Upper lobe of left lung (tissue), 6 donors: ENCODE measurements around the gene MPEG1. TPM values are rescaled to one million over a fixed set of nuclear protein-coding genes. Genes with fewer than 3 reads are reported as not detected.

Experiments used
- ATAC-seq, 2 donors: fragments of 200-7000 bp; cut with Tn5 transposase; one replicate each; pipeline ENCODE4 v1.9.1; 2022; ENCODE audit warnings: mild to moderate bottlenecking in 2 of 2, moderate library complexity in 2 of 2; ENCODE audit not compliant: low FRiP score in 2 of 2
- DNase-seq, 2 donors: peaks; one replicate each; pipeline ENCODE4 v3.0.0-alpha.2; 2019 to 2020
- H3K27ac ChIP-seq, 4 donors: fragments of 200-600 bp; sonication (generic); one replicate each; pipeline ENCODE4 v1.5.1; 2016 to 2019
- H3K27me3 ChIP-seq, 4 donors: fragments of 200-600 bp; sonication (generic); one replicate each; pipeline ENCODE4 v1.5.1; 2017 to 2019
- H3K36me3 ChIP-seq, 4 donors: fragments of 200-600 bp; sonication (generic); one replicate each; pipeline ENCODE4 v1.5.1; 2016 to 2019
- H3K4me1 ChIP-seq, 4 donors: fragments of 200-600 bp; sonication (generic); one replicate each; pipeline ENCODE4 v1.5.1; 2018 to 2019
- H3K4me3 ChIP-seq, 4 donors: fragments of 200-600 bp; sonication (generic); one replicate each; pipeline ENCODE4 v1.5.1; 2017 to 2019; ENCODE audit warnings: mild to moderate bottlenecking in 2 of 4, moderate library complexity in 1 of 4
- H3K9me3 ChIP-seq, 4 donors: fragments of 200-600 bp; sonication (generic); one replicate each; pipeline ENCODE4 v1.5.1; 2018 to 2019
- EP300 ChIP-seq, 4 donors: sonication (generic); formaldehyde crosslinking; IDR thresholded peaks; one replicate each; pipeline ENCODE4 v1.5.1; 2017; ENCODE audit warnings: antibody characterized with exemption in 4 of 4, control low read depth in 2 of 4
- POLR2A ChIP-seq, 4 donors: fragments of 450-650 bp; IDR thresholded peaks; one replicate each; pipeline ENCODE4 v1.5.1; 2016 to 2017; ENCODE audit warnings: antibody characterized with exemption in 4 of 4, mild to moderate bottlenecking in 2 of 4
- POLR2AphosphoS5 ChIP-seq, 2 donors: sonication (generic); formaldehyde crosslinking; IDR thresholded peaks; one replicate each; pipeline ENCODE4 v1.5.1; 2017; ENCODE audit warnings: antibody characterized with exemption in 2 of 2
- WGBS, 2 donors: methylation state at CpG; one replicate each; pipeline ENCODE4 v1.1.5; 2017 to 2018; 5-methylcytosine and 5-hydroxymethylcytosine counted together
- total RNA-seq, 6 donors: library from RNA; depleted of rRNA in 4 of 6; stranded (reverse); fragments of >200 nt in 4 of 6; gene quantifications; one replicate each; pipeline versions ENCODE4 v1.1.0 to v1.2.1, GENCODE V29; 2016 to 2021
- TF ChIP-seq, protein P1 (sequence below), 6 experiments: fragments of 450-650 bp in 4 of 6; fragments of 200-600 bp in 2 of 6; sonication (generic) in 2 of 6; IDR thresholded peaks; one replicate each; pipeline ENCODE4 v1.5.1; 2016 to 2019; ENCODE audit warnings: antibody characterized with exemption in 6 of 6
- donor health status: DM: no; HTN: no; CAD: no; lungs with moderate emphysema.
- donor health status: DM: no; HTN: yes; CAD: no; lungs with severe emphysema.

MPEG1 gene
- total RNA-seq, 6 donors from 2014 or later: 5.5 to 59.2 (median 25.1) TPM

DNA sequence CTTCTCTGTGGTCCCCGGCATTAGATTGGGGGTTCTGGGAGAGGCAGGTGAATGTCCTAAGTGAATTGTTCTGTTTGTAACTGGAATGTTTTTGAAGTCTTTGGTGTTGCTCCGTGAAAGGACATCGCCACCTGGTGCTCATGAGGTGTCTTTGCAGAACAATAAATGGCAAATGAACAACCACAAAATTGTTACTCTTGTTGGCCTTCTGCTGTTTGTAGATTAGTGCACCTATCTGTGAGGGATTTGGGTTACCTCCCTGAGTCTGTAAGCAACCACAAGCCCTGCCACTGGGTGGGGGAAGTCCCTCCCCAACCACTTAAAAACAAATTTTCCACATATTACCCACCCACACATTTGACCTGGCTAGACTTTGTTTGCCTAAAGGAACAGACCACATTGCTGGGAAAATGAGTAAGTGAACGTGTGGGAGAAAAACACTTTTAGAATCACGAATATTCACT lies 4.7 kb downstream of the MPEG1 start:
- Histone ChIP-seq H3K4me1 (peaks cover 9 to 28% (median 16%) of the 10 kb centered on the region in 4 donors), H3K4me3 (peak overlapping the region in 2 of 4 donors; percentile 37 to 43), H3K27ac (peak overlapping the region in 3 of 4 donors; percentile 4 to 68 (median 19)), H3K27me3 (no peaks in the 10 kb centered on the region), H3K36me3 (peaks cover 0 to 32% (median 10%) of the 10 kb centered on the region in 4 donors), H3K9me3 (no peaks in the 10 kb centered on the region)
- TF ChIP-seq, protein P1, sequence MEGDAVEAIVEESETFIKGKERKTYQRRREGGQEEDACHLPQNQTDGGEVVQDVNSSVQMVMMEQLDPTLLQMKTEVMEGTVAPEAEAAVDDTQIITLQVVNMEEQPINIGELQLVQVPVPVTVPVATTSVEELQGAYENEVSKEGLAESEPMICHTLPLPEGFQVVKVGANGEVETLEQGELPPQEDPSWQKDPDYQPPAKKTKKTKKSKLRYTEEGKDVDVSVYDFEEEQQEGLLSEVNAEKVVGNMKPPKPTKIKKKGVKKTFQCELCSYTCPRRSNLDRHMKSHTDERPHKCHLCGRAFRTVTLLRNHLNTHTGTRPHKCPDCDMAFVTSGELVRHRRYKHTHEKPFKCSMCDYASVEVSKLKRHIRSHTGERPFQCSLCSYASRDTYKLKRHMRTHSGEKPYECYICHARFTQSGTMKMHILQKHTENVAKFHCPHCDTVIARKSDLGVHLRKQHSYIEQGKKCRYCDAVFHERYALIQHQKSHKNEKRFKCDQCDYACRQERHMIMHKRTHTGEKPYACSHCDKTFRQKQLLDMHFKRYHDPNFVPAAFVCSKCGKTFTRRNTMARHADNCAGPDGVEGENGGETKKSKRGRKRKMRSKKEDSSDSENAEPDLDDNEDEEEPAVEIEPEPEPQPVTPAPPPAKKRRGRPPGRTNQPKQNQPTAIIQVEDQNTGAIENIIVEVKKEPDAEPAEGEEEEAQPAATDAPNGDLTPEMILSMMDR (IDR thresholded peaks at IDR 0.05): peak; percentile 57 to 81 (median 72)
- TF ChIP-seq EP300 (IDR thresholded peaks at IDR 0.05): no peak
- DNase-seq: peak in 1 of 2 donors; percentile 64
- 3 to 10% methylated on average over 5 of the region's 5 CpGs for WGBS, 2 donors
- ATAC-seq: peak; percentile 45 to 69

DNA sequence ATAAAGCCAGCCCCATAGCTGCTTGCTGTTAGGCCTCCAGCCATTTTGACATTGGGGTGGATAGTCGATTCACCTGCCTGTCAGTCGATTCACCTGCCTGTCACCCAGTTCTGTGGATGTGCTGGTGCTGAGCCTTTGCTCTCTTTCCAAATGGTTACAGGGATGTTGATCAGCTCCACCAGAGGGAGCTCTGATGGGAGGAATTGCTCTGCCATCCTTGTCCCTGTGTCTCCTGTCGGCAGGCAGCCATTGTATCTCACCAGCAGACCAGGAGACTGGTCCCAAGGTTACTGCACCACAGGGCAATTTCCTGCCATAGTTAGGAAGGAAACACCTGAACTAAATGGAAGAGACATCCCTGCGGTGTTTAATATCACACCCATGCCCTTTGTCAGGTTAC lies 6.1 kb downstream of the MPEG1 start:
- DNase-seq (no peak), ATAC-seq (peak in 1 of 2 donors; percentile 50)
- Histone ChIP-seq H3K27me3 (no peaks in the 10 kb centered on the region), H3K4me1 (peaks cover 9 to 28% (median 16%) of the 10 kb centered on the region in 4 donors), H3K4me3 (no peak overlapping the region), H3K27ac (peak overlapping the region in 2 of 4 donors; percentile 8 to 68), H3K9me3 (no peaks in the 10 kb centered on the region), H3K36me3 (peaks cover 0 to 43% (median 17%) of the 10 kb centered on the region in 4 donors)
- WGBS, 2 donors: 53 to 65% methylated on average over 4 of the region's 4 CpGs
- TF ChIP-seq POLR2AphosphoS5 (IDR thresholded peaks at IDR 0.05) (no peak), POLR2A (IDR thresholded peaks at IDR 0.05) (no peak), EP300 (IDR thresholded peaks at IDR 0.05) (no peak)
- TF ChIP-seq, protein P1 (IDR thresholded peaks at IDR 0.05): peak; percentile 37 to 58 (median 48)

DNA sequence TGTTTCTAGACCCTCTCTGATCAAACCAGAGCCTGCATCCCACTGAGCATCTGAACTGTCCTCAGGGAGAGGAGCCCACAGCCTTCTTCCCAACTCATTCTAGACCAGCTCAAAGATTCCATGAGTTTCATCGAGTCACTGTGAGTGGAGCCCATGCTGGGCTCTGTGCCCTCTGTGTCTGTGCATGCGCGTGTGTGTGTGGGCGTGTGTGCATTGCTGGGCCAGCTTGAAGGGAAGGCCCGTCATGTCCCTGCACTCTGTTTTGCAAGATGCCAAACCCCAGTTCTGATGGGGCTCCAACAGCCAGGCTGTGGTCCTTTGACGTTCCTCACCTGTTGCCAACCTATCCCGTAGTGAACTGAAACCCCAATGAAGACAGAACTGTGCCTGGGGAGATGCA lies 7.1 kb downstream of the MPEG1 start:
- peaks cover 0 to 47% (median 17%) of the 10 kb centered on the region in 4 donors for H3K36me3 ChIP-seq
- H3K4me3 ChIP-seq: no peak overlapping the region
- H3K4me1 ChIP-seq: peaks cover 9 to 35% (median 16%) of the 10 kb centered on the region in 4 donors
- WGBS, 2 donors: 82 to 89% methylated on average over 5 to 7 of the region's 7 CpGs
- H3K27me3 ChIP-seq: no peaks in the 10 kb centered on the region
- no peaks in the 10 kb centered on the region for H3K9me3 ChIP-seq
- H3K27ac ChIP-seq: no peak overlapping the region
- DNase-seq (no peak), ATAC-seq (no peak)
- TF ChIP-seq POLR2AphosphoS5 (IDR thresholded peaks at IDR 0.05) (no peak), POLR2A (IDR thresholded peaks at IDR 0.05) (no peak), EP300 (IDR thresholded peaks at IDR 0.05) (no peak)
- TF ChIP-seq, protein P1 (IDR thresholded peaks at IDR 0.05): no peak

DNA sequence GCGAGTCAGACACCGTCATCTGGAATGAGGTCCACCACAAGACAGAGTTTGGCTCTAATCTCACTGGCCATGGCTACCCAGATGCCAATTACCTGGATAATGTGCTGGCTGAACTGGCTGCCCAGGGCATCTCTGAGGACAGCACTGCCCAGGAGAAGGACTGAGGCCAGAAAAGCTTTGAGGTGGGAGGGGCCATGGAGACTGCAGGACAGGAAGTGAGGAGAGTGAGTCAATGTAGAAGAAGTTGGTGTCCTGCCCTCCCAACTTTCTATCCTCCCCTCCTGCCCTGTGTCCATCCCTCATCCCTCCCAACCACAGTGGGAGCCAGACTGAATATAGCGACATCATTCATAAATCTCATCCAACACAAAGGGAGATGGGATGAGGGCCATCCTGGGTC lies 8.0 kb downstream of the MPEG1 start:
- ATAC-seq: no peak
- H3K27ac ChIP-seq: no peak overlapping the region
- DNase-seq: no peak
- WGBS, 2 donors: 94 to 100% methylated on average over 3 of the region's 3 CpGs
- TF ChIP-seq POLR2AphosphoS5 (IDR thresholded peaks at IDR 0.05) (no peak), EP300 (IDR thresholded peaks at IDR 0.05) (no peak), POLR2A (IDR thresholded peaks at IDR 0.05) (no peak)
- TF ChIP-seq, protein P1 (IDR thresholded peaks at IDR 0.05): no peak
- H3K4me1 ChIP-seq: peaks cover 9 to 35% (median 18%) of the 10 kb centered on the region in 4 donors
- no peaks in the 10 kb centered on the region for H3K27me3 ChIP-seq
- peaks cover 0 to 49% (median 17%) of the 10 kb centered on the region in 4 donors for H3K36me3 ChIP-seq
- no peak overlapping the region for H3K4me3 ChIP-seq
- H3K9me3 ChIP-seq: no peaks in the 10 kb centered on the region

DNA sequence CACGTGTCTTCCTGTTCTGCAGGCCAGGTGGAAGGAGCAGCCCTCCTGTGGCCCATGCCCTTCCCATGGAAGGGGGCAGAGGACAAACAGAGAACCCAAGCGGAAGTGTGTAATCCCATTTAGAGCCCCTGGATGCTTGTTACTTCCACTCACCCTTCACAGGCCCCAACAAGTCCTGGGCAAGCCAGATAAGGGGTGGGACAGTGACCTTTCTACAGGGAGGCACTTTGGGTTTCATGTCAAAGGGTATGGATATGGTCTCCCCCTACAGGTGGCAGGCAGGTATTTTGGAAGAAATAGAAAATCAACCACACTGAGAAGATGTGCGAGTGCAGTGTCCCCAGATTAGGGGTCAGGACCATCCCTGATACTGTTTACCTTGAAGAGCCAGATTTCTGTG lies 11.4 kb downstream of the MPEG1 start:
- H3K27ac ChIP-seq: peak overlapping the region in 1 of 4 donors; percentile 53
- no peak for ATAC-seq
- H3K4me1 ChIP-seq: peaks cover 9 to 25% (median 14%) of the 10 kb centered on the region in 4 donors
- H3K27me3 ChIP-seq: no peaks in the 10 kb centered on the region
- peaks cover 0 to 51% (median 20%) of the 10 kb centered on the region in 4 donors for H3K36me3 ChIP-seq
- no peak for DNase-seq
- WGBS, 2 donors: 92 to 93% methylated on average over 3 of the region's 3 CpGs
- H3K9me3 ChIP-seq: no peaks in the 10 kb centered on the region
- H3K4me3 ChIP-seq: no peak overlapping the region
- no peak for TF ChIP-seq POLR2AphosphoS5 (IDR thresholded peaks at IDR 0.05)
- TF ChIP-seq, protein P1 (IDR thresholded peaks at IDR 0.05): peak in 1 of 6 experiments; percentile 25
- TF ChIP-seq POLR2A (IDR thresholded peaks at IDR 0.05): no peak
